Nephron progenitor cell (in vitro differentiated cells): ENCODE data around the gene DNAH14.
"Not testable (repeated sequence)": the region's sequence is repeated elsewhere in the genome, so short reads cannot be mapped to it uniquely, and the experiment has no call there.

Experiments used
- DNase-seq: peaks from one replicate; pipeline ENCODE4 v3.0.0; 2021
- H3K27ac Mint-ChIP-seq: 2 replicates; pipeline ENCODE4 v1.8.0; 2021; ENCODE audit warnings: mild to moderate bottlenecking, moderate library complexity, mixed read lengths
- H3K27me3 Mint-ChIP-seq: 2 replicates; pipeline ENCODE4 v1.8.0; 2021; ENCODE audit warnings: mild to moderate bottlenecking, low read depth, mixed read lengths; ENCODE audit not compliant: poor library complexity
- H3K36me3 Mint-ChIP-seq: 2 replicates; pipeline ENCODE4 v1.8.0; 2021; ENCODE audit warnings: low read depth, mixed read lengths
- H3K4me1 Mint-ChIP-seq: 2 replicates; pipeline ENCODE4 v1.8.0; 2021; ENCODE audit warnings: mixed read lengths
- H3K4me3 Mint-ChIP-seq: 2 replicates; pipeline ENCODE4 v1.8.0; 2021; ENCODE audit warnings: mild to moderate bottlenecking, moderate library complexity, mixed read lengths
- H3K9me3 Mint-ChIP-seq: 2 replicates; pipeline ENCODE4 v1.8.0; 2021; ENCODE audit warnings: mild to moderate bottlenecking, moderate library complexity, mixed read lengths
- TF ChIP-seq, protein P1 (sequence below): fragments of 200-600 bp; sonication (generic); IDR thresholded peaks from 2 replicates; pipeline ENCODE4 v1.5.0; 2021; ENCODE audit warnings: antibody characterized with exemption

The DNAH14 gene

DNA sequence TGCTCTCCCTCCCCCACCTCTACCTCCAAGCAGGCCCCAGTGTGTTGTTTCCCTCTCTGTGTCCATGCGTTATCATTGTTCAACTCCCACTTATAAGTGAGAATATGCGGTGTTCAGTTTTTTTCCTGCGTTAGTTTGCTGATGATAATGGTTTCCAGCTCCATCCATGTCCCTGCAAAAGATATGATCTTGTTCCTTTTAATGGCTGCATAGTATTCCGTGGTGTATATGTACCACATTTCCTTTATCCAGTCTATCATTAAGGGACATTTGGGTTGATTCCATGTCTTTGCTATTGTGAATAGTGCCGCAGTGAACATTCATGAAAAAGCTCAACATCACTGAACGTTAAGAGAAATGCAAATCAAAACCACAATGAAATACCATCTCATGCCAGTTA, 58.6 kb downstream of the DNAH14 start:
- peaks cover 3% of the 10 kb centered on the region for H3K27me3 Mint-ChIP-seq
- H3K9me3 Mint-ChIP-seq: peaks cover 53% of the 10 kb centered on the region
- TF ChIP-seq, protein P1, sequence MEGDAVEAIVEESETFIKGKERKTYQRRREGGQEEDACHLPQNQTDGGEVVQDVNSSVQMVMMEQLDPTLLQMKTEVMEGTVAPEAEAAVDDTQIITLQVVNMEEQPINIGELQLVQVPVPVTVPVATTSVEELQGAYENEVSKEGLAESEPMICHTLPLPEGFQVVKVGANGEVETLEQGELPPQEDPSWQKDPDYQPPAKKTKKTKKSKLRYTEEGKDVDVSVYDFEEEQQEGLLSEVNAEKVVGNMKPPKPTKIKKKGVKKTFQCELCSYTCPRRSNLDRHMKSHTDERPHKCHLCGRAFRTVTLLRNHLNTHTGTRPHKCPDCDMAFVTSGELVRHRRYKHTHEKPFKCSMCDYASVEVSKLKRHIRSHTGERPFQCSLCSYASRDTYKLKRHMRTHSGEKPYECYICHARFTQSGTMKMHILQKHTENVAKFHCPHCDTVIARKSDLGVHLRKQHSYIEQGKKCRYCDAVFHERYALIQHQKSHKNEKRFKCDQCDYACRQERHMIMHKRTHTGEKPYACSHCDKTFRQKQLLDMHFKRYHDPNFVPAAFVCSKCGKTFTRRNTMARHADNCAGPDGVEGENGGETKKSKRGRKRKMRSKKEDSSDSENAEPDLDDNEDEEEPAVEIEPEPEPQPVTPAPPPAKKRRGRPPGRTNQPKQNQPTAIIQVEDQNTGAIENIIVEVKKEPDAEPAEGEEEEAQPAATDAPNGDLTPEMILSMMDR: no peak
- no peak overlapping the region for H3K27ac Mint-ChIP-seq
- DNase-seq: no peak
- peaks cover 60% of the 10 kb centered on the region for H3K36me3 Mint-ChIP-seq
- H3K4me1 Mint-ChIP-seq: no peaks in the 10 kb centered on the region
- H3K4me3 Mint-ChIP-seq: no peak overlapping the region

DNA sequence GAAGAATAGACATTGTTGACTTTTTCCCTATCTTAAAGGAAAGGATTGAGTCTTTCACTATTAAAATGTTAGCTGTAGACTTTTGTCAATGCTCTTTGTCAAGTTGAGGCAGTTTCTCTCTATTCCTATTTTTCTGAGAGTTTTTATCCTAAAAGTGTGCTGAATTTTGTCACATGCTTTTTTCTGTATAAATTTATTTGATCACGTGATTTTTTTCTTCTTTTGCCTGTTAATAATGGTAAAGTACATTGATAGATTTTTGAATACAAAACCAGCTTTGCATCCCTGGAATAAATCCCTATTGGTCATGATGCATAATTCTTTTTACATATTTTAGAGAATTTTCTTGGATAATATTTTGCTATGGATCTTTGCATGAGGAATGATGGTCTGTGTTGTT, 60.1 kb downstream of the DNAH14 start:
- Mint-ChIP-seq H3K4me3 (no peak overlapping the region), H3K36me3 (peaks cover 60% of the 10 kb centered on the region), H3K27ac (no peak overlapping the region)

DNA sequence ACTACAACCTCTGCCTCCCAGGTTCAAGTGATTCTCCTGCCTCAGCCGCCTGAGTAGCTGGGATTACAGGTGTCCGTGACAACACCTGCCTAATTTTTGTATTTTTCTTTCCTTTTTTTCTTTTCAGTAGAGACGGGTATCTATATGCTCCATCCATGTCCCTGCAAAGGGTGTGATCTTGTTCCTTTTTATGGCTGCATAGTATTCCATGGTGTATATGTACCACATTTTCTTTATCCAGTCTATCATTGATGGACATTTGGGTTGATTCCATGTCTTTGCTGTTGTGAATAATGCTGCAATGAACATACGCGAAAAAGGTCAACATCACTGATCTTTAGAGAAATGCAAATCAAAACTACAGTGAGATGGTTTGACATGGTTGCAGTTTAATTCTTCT, 62.1 kb downstream of the DNAH14 start:
- Mint-ChIP-seq H3K9me3 (peaks cover 55% of the 10 kb centered on the region), H3K36me3 (peaks cover 62% of the 10 kb centered on the region)
- not testable (repeated sequence) for H3K27ac Mint-ChIP-seq, DNase-seq, H3K27me3 Mint-ChIP-seq, H3K4me3 Mint-ChIP-seq, H3K4me1 Mint-ChIP-seq

More for the DNA sequence above, 60.1 kb downstream of the DNAH14 start:
- Mint-ChIP-seq H3K27me3 (peaks cover 5% of the 10 kb centered on the region), H3K4me1 (no peaks in the 10 kb centered on the region), H3K9me3 (peaks cover 52% of the 10 kb centered on the region)
- DNase-seq: no peak
- TF ChIP-seq, protein P1: no peak

DNA sequence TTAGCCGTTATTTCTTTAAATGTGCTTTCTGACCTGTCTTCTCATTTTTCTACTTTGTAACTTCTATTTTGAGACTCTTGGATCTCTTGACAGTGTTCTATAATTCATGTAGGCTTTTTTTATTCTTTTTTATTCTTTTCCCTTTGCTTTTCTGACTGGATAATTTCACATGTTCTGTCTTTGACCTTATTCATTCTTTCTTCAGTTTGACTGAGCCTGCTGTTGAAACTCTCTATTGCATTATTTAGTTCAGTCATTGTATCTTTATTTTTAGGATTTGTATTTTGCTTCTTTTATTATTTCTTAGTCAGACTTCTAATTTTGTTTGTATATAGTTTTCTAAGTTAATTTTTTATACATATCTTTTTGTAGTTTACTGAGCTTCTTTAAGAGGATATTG, 66.1 kb downstream of the DNAH14 start:
- H3K4me3 Mint-ChIP-seq: no peak overlapping the region
- no peak overlapping the region for H3K27ac Mint-ChIP-seq
- TF ChIP-seq, protein P1: no peak
- no peak for DNase-seq
- no peaks in the 10 kb centered on the region for H3K4me1 Mint-ChIP-seq
- H3K9me3 Mint-ChIP-seq: peaks cover 84% of the 10 kb centered on the region
- H3K36me3 Mint-ChIP-seq: peaks cover 89% of the 10 kb centered on the region
- peaks cover 10% of the 10 kb centered on the region for H3K27me3 Mint-ChIP-seq

DNA sequence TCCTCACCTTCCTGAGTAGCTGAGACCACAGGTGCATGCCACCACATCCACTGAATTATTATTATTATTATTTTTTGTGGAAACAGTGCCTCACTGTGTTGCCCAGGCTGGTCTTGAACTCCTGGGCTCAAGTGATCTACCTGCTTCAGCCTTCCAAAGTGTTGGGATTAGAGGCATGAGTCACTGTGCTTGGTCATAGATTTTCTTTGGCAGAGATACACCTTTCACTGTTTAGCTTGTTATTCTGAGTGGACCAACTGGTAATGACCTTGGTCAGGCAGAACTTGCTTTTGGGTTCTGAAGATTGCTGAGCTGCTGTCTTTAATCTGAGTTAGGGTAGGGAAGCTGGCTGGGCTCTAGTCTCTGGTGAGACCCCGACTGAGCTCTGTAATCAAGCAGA, 66.8 kb downstream of the DNAH14 start:
- Mint-ChIP-seq H3K36me3 (peaks cover 93% of the 10 kb centered on the region), H3K4me1 (no peaks in the 10 kb centered on the region), H3K9me3 (peaks cover 90% of the 10 kb centered on the region), H3K27ac (no peak overlapping the region), H3K27me3 (peaks cover 10% of the 10 kb centered on the region), H3K4me3 (no peak overlapping the region)
- TF ChIP-seq, protein P1: no peak
- DNase-seq: no peak

DNA sequence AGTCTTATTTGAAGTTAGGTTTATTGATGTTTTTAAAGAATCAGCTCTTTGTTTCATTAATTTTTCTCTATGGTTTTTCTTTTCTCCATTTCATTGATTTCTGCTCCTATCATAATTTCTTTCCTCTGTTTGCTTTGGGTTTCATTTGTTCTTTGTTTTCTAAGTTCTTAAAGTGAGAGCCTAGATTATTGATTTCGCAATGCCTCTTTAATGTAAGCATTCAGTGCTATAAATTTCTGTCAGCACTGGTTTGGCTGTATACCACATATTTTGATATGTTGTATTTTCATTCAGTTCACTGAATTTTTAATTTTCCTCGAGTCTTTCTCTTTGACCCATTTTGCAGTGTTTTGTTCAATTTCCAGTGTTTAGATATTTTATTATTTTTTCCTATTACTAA, 68.7 kb downstream of the DNAH14 start:
- peaks cover 75% of the 10 kb centered on the region for H3K9me3 Mint-ChIP-seq

More for the DNA sequence above, 68.7 kb downstream of the DNAH14 start:
- DNase-seq: no peak
- TF ChIP-seq, protein P1: no peak
- H3K4me1 Mint-ChIP-seq: no peaks in the 10 kb centered on the region
- peaks cover 85% of the 10 kb centered on the region for H3K36me3 Mint-ChIP-seq
- no peak overlapping the region for H3K4me3 Mint-ChIP-seq
- H3K27ac Mint-ChIP-seq: no peak overlapping the region
- H3K27me3 Mint-ChIP-seq: peaks cover 10% of the 10 kb centered on the region
